Stimulated activated CD8-positive, alpha-beta memory T cell treated with anti-CD3 and anti-CD28 coated beads, Interleukin-12 subunit alpha, Interleukin-12 subunit beta, amount 100 ng/mL, for 4 hours (primary cell): ENCODE data around the gene SPATA12.

Experiments used
- DNase-seq: peaks from one replicate; pipeline ENCODE4 v3.0.0-alpha.2; 2020; ENCODE audit warnings: low read depth

The SPATA12 gene, protein sequence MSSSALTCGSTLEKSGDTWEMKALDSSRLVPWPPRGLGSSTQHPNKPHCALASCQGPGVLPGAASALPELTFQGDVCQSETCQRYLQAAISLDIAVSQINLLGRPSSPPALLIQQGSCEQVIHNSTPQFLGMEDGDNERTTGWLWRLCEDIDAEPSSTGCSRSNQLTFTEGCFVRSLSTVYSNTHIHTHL

GRCh38 chr3:57060089-57060821 is at the start of gene SPATA12:
Gene SPATA12, plus strand, starts transcription at chr3:57060664. Its CDS starts 13,031 bp downstream, at chr3:57073695.
- no peak for DNase-seq

DNA sequence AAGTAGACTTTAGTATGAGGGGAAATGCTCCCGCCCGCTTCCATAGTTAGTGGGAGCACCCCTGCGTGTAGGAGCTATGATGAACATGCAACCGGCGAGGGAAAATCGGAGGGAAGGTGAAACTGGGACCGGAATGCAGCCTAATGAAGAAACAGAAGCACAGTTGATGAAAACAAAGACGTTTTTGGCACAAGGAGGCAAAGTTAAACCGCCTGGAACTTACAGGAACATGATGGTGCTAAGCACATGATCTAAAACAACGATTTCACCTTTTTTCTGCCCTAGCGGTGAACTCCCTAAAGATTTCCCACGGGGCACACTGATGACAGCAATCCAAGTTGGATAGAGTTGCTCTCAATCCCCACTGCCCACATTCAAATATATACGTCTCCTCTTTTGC is 49.4 kb upstream of the SPATA12 start:
- no peak for DNase-seq

DNA sequence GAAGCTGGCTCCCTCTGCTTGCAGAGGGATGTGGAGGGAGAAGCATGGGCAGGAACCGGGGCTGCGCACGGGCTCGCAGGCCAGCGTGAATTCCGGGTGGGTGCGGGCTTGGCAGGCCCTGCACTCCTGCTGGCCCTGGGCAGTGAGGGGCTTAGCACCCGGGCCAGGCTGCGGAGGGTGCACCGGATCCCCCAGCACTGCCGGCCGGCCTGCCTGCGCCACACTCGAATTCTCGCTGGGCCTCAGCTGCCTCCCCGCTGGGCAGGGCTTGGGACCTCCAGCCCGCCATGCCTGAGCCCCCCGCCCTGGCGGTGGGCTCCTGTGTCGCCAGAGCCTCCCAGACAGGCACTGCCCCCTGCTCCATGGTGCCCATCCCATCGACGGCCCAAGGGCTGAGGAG is 47.6 kb upstream of the SPATA12 start:
- DNase-seq = no peak

GRCh38 chr3:57015350-57015729 is 45.1 kb upstream of the SPATA12 start:
- no peak for DNase-seq

DNA sequence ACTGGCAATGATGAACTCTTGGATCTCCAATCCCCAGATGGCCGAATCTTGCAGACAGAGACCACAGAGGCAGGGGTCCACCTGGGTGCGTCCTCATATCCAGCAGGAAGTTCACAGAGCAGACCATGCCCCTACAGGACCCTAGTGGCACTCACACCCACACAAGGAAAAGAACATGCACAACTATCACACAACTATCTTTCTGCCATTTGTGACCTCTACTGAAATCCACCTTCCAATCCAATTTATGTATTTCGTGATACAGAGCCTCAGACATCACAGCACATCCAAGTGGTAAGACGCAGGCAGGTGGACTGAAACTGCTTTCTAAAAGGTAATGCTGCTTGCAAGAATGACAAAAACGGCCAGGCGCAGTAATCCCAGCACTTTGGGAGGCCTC is 44.6 kb upstream of the SPATA12 start:
- no peak for DNase-seq

DNA sequence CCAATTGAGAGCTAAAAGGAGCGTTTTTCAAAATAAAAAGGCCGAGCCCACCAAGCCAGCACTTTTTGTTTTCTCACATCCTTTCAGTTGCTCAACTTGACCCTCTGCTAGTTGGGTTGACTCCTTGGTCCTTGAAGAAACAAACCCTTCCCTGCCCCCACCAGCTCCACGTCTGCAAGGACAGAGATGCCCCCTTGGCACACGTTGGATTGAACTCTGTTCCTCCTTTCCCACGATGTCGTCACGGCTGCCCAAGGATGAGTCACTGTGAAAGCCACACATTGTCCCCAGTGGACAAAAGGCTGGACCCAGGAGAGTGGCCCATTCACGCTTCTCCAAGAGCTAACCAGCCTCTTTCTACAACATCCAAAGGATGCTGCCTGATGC is 43.0 kb upstream of the SPATA12 start:
- no peak for DNase-seq

- DNase-seq = no peak
Measured at GRCh38 chr3:57018246-57018645, 42.2 kb upstream of the SPATA12 start.

GRCh38 chr3:57019057-57019456 is 41.4 kb upstream of the SPATA12 start:
- no peak for DNase-seq

DNA sequence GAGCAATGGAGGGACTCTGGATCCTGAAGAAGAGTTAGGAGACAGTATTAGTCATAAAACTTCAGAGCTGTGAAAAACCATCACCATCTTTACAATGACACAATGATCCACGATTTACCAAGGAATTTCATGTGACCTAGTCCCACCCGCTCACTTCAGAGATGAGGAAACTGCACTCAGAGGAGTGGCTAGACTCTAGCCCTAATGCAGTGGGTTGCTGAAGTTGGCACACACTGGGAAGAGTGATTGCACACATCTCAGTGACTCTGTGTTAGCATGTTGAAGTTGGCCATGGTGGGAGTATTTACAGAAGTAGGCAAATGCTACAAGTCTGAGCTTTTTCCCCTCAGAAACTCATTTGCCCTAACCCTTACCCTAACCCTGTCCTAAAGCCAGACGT is 35.2 kb upstream of the SPATA12 start:
- DNase-seq = no peak

DNA sequence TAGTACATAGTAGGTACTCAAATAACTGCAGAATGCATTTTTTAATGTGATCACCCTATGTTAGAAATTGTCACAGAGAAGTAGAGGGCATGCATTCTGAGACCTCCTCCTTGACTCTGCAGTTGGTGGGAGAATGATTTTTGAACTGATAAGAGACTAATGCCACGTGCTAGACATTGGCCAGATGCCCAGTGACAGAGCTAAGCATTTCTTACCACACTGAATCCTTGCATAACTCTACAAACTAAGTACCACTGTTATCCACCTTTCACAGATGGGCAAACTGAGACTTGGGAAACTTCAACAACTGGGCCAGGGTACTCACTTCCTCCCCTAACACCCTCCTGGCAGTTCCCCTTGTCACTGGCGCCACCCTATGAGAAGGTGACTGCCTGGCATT is 33.5 kb upstream of the SPATA12 start:
- DNase-seq = no peak

DNA sequence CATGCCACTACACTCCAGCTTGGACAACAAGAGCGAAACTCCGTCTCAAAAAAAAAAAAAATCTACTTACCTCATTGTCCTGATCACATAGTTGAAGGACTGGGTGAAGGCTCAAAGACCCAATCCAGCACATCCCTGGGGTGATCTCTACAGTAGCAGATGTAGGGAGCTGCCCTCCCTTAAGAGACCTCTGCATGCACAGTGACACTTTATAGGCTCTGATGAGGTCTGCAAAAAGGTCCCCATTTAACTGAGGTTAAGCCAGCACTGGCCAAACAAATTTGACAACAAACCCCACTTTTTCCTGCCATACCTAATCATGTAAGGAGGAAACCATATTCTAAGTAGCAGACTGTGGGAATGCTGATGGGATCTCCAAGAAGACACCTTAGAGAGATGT is 31.1 kb upstream of the SPATA12 start:
- no peak for DNase-seq

DNA sequence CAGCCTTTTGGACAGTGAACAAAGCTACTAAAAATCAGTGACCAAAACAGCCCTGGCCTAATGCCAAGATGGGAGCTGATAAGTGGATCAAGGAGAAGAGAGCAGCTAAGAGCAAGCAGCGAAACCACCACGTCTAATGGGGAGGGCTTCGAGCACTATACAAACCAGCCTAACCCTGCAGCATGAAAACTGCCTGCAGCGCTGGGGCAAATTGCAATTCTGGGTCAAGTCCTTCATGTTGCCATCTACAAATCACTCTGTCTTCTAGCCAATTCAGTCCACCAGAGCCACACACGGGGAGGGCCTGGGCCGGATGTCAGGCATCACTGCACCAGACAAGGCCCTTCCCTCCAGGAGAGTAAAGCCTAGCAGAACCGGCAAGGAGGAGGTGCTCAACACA is 30.5 kb upstream of the SPATA12 start:
- no peak for DNase-seq

GRCh38 chr3:57030721-57031120 is 29.7 kb upstream of the SPATA12 start:
- DNase-seq = no peak

DNA sequence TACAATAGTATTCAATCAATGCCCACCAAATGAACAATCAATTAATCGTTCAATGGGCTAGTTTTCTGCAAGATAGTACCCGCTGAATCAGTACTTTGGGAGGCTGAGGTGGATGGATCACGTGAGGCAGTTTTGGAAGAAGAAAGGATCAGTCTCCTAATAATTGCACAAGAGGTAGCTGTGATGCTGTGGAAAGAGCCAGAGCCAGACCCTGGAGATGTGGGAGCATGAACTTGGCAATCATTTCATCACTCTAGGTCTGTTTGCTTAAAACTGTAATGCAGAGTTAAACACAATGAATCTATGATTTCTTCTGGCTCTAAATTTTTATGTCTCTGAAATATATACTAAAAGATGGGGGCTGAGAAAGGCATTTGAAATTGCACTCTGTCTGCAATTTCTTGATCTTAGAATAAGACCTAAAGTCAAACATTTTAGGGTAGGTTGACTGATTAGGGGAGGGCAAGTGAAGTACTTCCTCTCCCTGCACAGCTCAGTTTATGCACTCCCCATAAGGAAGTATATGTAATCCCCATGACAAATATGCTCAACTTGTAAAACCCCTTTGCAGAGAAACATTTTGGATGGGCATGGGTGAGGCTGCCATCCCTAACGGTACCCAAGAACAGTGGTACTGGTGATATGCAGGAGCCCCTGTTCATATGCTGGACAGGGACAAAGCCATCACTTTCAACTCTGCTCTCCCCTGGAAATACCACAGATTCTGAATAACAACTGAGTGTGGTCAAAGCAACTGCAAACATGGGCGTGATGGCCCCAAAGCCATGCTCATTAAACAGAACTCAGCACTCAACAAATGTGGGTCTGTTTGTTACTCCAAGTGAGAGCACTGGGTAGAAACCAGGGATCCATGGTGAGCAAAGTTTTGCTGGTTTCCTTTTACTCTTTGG is 28.6 kb upstream of the SPATA12 start:
- no peak for DNase-seq

DNA sequence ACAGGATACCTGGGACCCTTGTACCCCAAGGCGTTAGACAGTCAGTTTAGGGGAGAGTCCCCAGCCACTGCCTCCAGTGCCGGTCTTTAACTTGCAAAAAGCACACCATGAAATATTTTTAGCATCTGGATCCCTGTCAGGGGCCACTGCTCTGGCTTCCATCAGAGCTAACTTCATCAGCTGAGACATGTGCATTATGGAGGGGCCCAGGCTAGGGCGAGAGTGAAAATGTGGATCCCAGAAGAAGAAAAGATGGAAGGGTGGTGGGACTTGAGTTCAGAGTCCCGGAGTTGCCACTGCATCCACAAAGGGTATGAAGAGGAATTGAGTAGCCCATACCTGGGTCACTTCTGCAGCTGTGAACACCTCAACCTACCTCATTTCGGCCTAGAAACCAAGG is 23.5 kb upstream of the SPATA12 start:
- no peak for DNase-seq

DNA sequence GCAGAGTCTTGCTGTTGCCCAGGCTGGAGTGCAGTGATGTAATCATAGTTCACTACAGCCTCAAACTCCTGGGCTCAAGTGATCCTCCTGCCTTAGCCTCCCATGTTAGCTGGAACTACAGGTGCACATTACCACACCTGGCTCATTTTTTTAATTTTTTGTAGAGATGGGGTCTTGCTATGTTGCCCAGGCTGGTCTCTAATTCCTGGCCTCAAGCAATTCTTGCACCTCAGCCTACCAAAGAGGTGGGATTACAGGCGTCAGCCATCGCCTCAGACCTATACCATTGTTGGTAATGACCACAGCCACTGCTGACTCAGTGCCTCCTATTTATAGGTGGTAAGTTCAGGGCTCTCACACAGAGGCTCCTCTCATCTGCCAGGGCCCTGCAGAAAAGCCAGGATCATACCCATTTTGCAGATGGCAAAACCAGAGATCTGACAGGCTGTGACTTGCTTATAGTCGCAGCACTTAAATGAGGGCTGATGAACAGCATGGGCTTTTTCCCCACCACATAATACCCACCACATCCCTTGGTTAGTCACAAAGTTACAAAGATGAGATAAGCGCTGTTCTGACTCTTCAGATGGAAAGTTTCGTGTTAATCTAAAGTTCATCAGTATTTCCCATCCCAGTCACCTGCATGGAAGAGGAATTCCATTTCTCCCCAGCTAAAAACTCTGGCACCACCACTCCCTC is 21.8 kb upstream of the SPATA12 start:
- DNase-seq = no peak

DNA sequence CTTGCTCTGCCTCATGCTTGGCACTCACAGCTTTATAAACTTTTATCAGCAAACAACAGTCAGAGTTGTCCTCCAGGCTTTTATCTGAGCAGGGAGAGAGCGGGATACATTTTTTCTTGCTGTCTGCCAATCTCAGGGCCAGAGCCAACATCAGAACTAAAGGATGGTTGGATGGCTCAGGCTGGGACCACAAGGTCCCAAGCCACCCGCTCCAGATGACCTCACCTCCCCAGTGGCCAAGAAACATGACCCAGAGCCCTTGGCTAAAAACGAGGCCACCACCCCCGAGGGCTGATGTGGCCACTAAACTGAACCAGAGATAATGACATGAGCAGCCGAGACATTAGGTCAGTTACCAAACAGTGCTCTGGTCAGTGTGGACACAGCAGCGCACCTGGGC is 18.8 kb upstream of the SPATA12 start:
- DNase-seq = no peak

DNA sequence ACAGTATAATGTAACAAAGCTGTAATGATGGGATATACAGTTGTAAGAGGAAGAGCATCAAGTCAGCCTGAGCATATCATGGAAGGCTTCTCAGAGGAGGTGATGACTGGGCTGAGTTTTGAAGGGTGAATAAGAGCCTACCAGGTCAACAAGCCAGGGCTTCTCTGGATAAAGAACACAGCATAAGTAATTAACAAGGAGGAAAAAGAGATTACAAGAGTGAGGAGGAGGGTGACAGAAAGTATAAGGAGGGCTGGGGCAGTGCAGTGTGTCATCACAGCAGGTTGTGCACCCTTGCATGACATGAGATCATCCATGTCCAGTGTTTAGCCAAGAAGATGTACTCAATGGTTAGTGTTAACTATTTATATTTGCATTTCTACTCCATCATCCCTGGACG is 16.9 kb upstream of the SPATA12 start:
- no peak for DNase-seq

DNA sequence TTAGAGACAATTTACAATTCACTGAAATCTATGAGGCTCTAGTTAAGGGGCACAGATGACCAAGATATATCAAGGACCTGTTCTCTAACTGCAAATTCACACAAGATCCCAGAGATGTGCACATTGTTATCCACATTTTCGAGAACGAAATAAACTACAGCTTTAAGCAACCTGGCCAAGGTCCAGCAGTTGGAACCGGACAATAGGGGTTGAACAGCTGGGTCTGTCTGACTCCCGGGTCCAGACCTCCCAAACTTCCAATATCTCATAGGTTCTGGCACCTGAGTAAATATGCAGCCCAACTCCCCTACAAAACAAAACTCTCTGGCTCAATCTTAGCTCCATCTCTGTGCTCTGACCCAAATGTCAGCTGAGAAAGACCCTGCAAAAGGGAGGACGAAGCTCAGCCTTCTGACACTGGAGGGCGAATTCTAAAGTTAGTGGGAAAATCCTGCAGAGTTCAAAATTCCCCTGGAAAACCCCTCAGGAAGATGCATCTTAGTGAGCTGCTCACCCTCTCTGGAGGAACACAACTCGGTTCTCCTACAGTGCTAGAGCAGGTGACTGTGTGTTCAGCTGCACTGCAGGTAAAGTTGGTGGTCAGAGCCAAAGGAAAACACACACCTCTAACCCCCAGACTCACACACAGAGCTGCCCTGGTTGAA is 14.2 kb upstream of the SPATA12 start:
- DNase-seq = no peak

- DNase-seq = no peak
Measured at GRCh38 chr3:57048052-57048671, 12.3 kb upstream of the SPATA12 start.

DNA sequence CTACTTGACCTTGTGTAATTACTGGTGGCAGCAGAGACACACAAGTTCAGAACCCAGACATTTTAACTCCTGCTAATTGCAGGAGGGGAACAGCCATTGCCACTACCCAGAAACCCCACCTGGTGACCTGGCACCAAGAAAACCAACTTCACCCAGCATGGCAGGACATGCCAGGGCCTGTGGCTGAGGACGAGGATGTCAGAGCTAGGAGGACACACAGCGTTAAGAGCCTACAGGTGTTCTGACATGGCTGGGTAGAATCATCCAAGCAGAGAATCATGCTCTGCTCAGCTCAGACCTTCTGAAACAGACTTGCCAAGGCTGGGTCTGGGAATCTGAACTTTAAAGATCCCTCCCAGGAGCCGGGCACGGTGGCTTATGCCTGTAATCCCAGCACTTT is 11.7 kb upstream of the SPATA12 start:
- no peak for DNase-seq
